K562 (cell line): ENCODE results near the gene PYGB. TPM values are rescaled to one million over a fixed set of nuclear protein-coding genes. Genes with fewer than 3 reads are reported as not detected.

ENCODE experiments used
- ATAC-seq: fragments of 200-7000 bp; cut with Tn5 transposase; 3 replicates; pipeline ENCODE4 v1.9.1; 2020; ENCODE audit warnings: moderate library complexity
- BruUV-seq: library from RNA; stranded (reverse); fragments of 400-500 nt; replicated peaks from 2 replicates; lab custom pipeline; 2021; lab: Mats Ljungman, UMichigan
- CTCF ChIA-PET: fragments of 300-600 bp; formaldehyde crosslinking; extraction: SDS; loops from one replicate; lab custom pipeline; 2021; ENCODE audit warnings: low intra/inter-chr PET ratio; lab: Yijun Ruan, JAX
- POLR2A ChIA-PET: fragments of 300-600, 350-650 bp; sonication (Branson Sonifier 250); formaldehyde crosslinking; extraction: SDS; loops from one replicate; lab custom pipeline; 2021; ENCODE audit warnings: antibody characterized with exemption, inconsistent platforms; lab: Yijun Ruan, JAX
- DNase-seq, 4 experiments: peaks; one replicate each; pipeline versions ENCODE4 v3.0.0 to v3.0.0-alpha.2; 2011 to 2018; ENCODE audit warnings: low spot score in 3 of 4, mixed read lengths in 3 of 4; ENCODE audit errors: extremely low read depth in 1 of 4
- FAIRE-seq: peaks from 2 replicates; lab custom pipeline; 2011; peaks lifted over from hg19 to GRCh38; lab: Jason Lieb, UNC
- H2AFZ ChIP-seq: 2 replicates; pipeline ENCODE4 v1.6.0; 2011; ENCODE audit warnings: low read depth, low read length, control low read depth, inconsistent platforms
- H3K27ac ChIP-seq: fragments of 200-600 bp; 3 replicates; pipeline ENCODE4 v1.8.0; 2011; ENCODE audit warnings: low read depth, mild to moderate bottlenecking, control low read depth, inconsistent platforms, low read length, moderate library complexity, mixed read lengths; ENCODE audit errors: extremely low read depth
- H3K27me3 ChIP-seq, 2 experiments: fragments of 300-600 bp in 1 of 2; 2 replicates in 1 of 2; 3 replicates in 1 of 2; pipeline versions ENCODE4 v1.6.0 to v1.8.0; 2011; ENCODE audit warnings: inconsistent platforms in 2 of 2, low read length in 2 of 2, mild to moderate bottlenecking in 1 of 2, mixed read lengths in 1 of 2, moderate library complexity in 1 of 2; ENCODE audit not compliant: control insufficient read depth in 2 of 2, insufficient read depth in 2 of 2
- H3K36me3 ChIP-seq: fragments of 300-600 bp; 3 replicates; pipeline ENCODE4 v1.8.0; 2011; ENCODE audit warnings: mild to moderate bottlenecking, low read length, inconsistent platforms; ENCODE audit not compliant: control insufficient read depth, insufficient read depth
- H3K4me1 ChIP-seq, 2 experiments: fragments of 200-600 bp in 1 of 2; replicated peaks in 1 of 2; 2 replicates in 1 of 2; 3 replicates in 1 of 2; pipeline versions ENCODE4 v1.5.1 to v1.8.0; 2011; ENCODE audit warnings: inconsistent platforms in 2 of 2, low read length in 2 of 2, mild to moderate bottlenecking in 1 of 2, mixed read lengths in 1 of 2, moderate library complexity in 1 of 2; ENCODE audit not compliant: control insufficient read depth in 2 of 2, insufficient read depth in 2 of 2
- H3K4me2 ChIP-seq: 2 replicates; pipeline ENCODE4 v1.6.1; 2011; ENCODE audit warnings: low read length, control low read depth, inconsistent platforms, mixed read lengths; ENCODE audit not compliant: insufficient read depth
- H3K4me3 ChIP-seq: fragments of 200-600 bp; sonication (generic), shearing (Covaris generic); 2 replicates; pipeline ENCODE4 v1.5.1; 2016; ENCODE audit warnings: control low read depth, inconsistent platforms
- H3K79me2 ChIP-seq: fragments of 200-600 bp; 3 replicates; pipeline ENCODE4 v1.8.0; 2011; ENCODE audit warnings: low read length, inconsistent platforms; ENCODE audit not compliant: control insufficient read depth, insufficient read depth
- H3K9ac ChIP-seq, 2 experiments: 2 replicates each; pipeline versions ENCODE4 v1.6.0 to v1.6.1; 2011; ENCODE audit warnings: low read depth in 2 of 2, low read length in 2 of 2, control low read depth in 1 of 2, inconsistent platforms in 1 of 2, mild to moderate bottlenecking in 1 of 2, mixed read lengths in 1 of 2; ENCODE audit not compliant: insufficient read depth in 1 of 2
- H3K9me1 ChIP-seq: one replicate; pipeline ENCODE4 v1.6.0; 2011; ENCODE audit warnings: inconsistent platforms, mild to moderate bottlenecking, low read length, moderate library complexity; ENCODE audit not compliant: control insufficient read depth, insufficient read depth
- H3K9me3 ChIP-seq: replicated peaks from 2 replicates; pipeline ENCODE4 v1.5.1; 2011; ENCODE audit warnings: low read depth, low read length, inconsistent platforms; ENCODE audit not compliant: control insufficient read depth, insufficient read depth
- H4K20me1 ChIP-seq: replicated peaks from 2 replicates; pipeline ENCODE4 v1.6.1; 2011; ENCODE audit warnings: low read length, inconsistent platforms, mixed read lengths; ENCODE audit not compliant: control insufficient read depth, insufficient read depth
- AFF1 ChIP-seq, 2 experiments: fragments of 450-650 bp; IDR thresholded peaks; 2 replicates each; pipeline ENCODE4 v1.6.1; 2018; ENCODE audit warnings: mild to moderate bottlenecking in 2 of 2, low read depth in 1 of 2; ENCODE audit not compliant: partially characterized antibody in 2 of 2
- CREB5 ChIP-seq: fragments of 250-450 bp; sonication (Bioruptor Pico); IDR thresholded peaks from 2 replicates; pipeline ENCODE4 v1.5.0; 2020; ENCODE audit warnings: mild to moderate bottlenecking
- E2F8 ChIP-seq: fragments of 450-650 bp; IDR thresholded peaks from 2 replicates; pipeline ENCODE4 v1.7.1; 2018; ENCODE audit warnings: mild to moderate bottlenecking, low read depth; ENCODE audit not compliant: partially characterized antibody
- FOSL1 ChIP-seq: fragments of 200-800 bp; sonication (Bioruptor generic); conservative IDR thresholded peaks from 2 replicates; pipeline ENCODE4 v1.6.1; 2016; ENCODE audit warnings: missing genetic modification characterization, missing compliant biosample characterization
- LARP7 ChIP-seq: fragments of 450-650 bp; IDR thresholded peaks from 2 replicates; pipeline ENCODE4 v1.6.1; 2016
- SP2 ChIP-seq: IDR thresholded peaks from 2 replicates; pipeline ENCODE4 v1.6.1; 2011; ENCODE audit warnings: mild to moderate bottlenecking, low read depth, low read length, moderate library complexity; ENCODE audit not compliant: poor library complexity, severe bottlenecking; ENCODE audit errors: extremely low read depth
- TAF7 ChIP-seq: fragments of 450-650 bp; IDR thresholded peaks from 2 replicates; pipeline ENCODE4 v1.6.1; 2016; ENCODE audit warnings: missing genetic modification characterization, missing compliant biosample characterization
- TFAP4 ChIP-seq: sonication (generic); formaldehyde crosslinking; IDR thresholded peaks from 2 replicates; pipeline ENCODE4 v1.8.0; 2022; ENCODE audit warnings: missing genetic modification reagents, mild to moderate bottlenecking, moderate library complexity, borderline replicate concordance
- ZBED1 ChIP-seq: IDR thresholded peaks from 2 replicates; pipeline ENCODE4 v1.6.1; 2014
- ZNF57 ChIP-seq: fragments of 450-650 bp; formaldehyde crosslinking; IDR thresholded peaks from 2 replicates; pipeline ENCODE4 v1.4.0; 2020; ENCODE audit warnings: mild to moderate bottlenecking, moderate library complexity
- ZSCAN32 ChIP-seq: fragments of 450-650 bp; formaldehyde crosslinking; IDR thresholded peaks from 2 replicates; pipeline ENCODE4 v1.4.0; 2020; ENCODE audit warnings: mild to moderate bottlenecking, moderate library complexity
- ZZZ3 ChIP-seq: fragments of 450-650 bp; IDR thresholded peaks from 2 replicates; pipeline ENCODE4 v1.6.1; 2016; ENCODE audit warnings: antibody characterized with exemption, mild to moderate bottlenecking, moderate library complexity
- WGBS: fragments of 100-300 bp; shearing (Covaris generic); methylation state at CpG from one replicate; pipeline ENCODE4 v1.1.6; 2016; ENCODE audit warnings: low coverage, mixed read lengths; ENCODE audit not compliant: insufficient coverage; ENCODE audit errors: missing lambda C conversion rate; 5-methylcytosine and 5-hydroxymethylcytosine counted together
- in situ Hi-C: fragments of 300-500 bp; cut with MboI; formaldehyde crosslinking; loops from 4 replicates; pipeline ENCODE4 v1.15.0; 2018; ENCODE audit warnings: inconsistent platforms, mixed read lengths
- intact Hi-C: fragments of 100-400 bp; cut with micrococcal nuclease; formaldehyde crosslinking; loops from 2 replicates; pipeline ENCODE4 v1.14.2; 2022
- polyA plus RNA-seq, 8 experiments: library from polyadenylated mRNA; depleted of rRNA in 4 of 8; stranded (reverse) in 5 of 8; unstranded in 3 of 8; fragments of >200 nt; fragmentation: Nextera tagmentation in 2 of 8; fragmentation: Illumina TruSeq in 1 of 8; extraction: Ambion mirVana in 2 of 8; extraction: Trizol in 1 of 8; gene quantifications; 2 replicates each; pipeline versions ENCODE4 v1.2.1 to v1.2.3, GENCODE V29; 2011 to 2014; ENCODE audit warnings: inconsistent platforms in 1 of 8, missing spikeins in 1 of 8
- total RNA-seq, 7 experiments: library from RNA; depleted of rRNA in 6 of 7; stranded (reverse); fragments of >200 nt in 6 of 7; fragmentation: Illumina TruSeq in 2 of 7; extraction: Trizol in 2 of 7; gene quantifications; 2 replicates each; pipeline versions ENCODE4 v1.2.1 to v1.2.3, GENCODE V29; 2011 to 2021; ENCODE audit warnings: low replicate concordance in 1 of 7

PYGB gene
- total and polyA plus RNA-seq, 9 of the 15 experiments (the other 6 are each of a cell fraction or from before 2014, with no cell fraction given): 0.34 to 18.0 (median 9.8) TPM

- Histone ChIP-seq H3K9me3 (no peaks in the 10 kb centered on the region), H3K79me2 (no peaks in the 10 kb centered on the region), H3K27ac (no peak overlapping the region), H4K20me1 (no peaks in the 10 kb centered on the region; the same call in 1 of the 2 replicates), H3K4me3 (no peak overlapping the region)
- 59% methylated on average over 7 of the region's 11 CpGs for WGBS
- no TSS peak for BruUV-seq
- TF ChIP-seq ZNF57 (CRISPR knock-in tag): no peak
- no peak for TF ChIP-seq AFF1 (IDR thresholded peaks at IDR 0.05; ENCODE audit: low read depth in 1 of 2, partially characterized antibody in 2 of 2)
- no peak for TF ChIP-seq SP2
- TF ChIP-seq CREB5 (CRISPR knock-in tag): no peak
- no peak for TF ChIP-seq ZZZ3
- TF ChIP-seq TAF7: no peak
- TF ChIP-seq E2F8: no peak
- TF ChIP-seq TFAP4 (CRISPR knock-in tag): no peak
- TF ChIP-seq FOSL1 (tag): no peak
- TF ChIP-seq ZSCAN32: no peak
- no peak for TF ChIP-seq LARP7
- no peak for TF ChIP-seq ZBED1
- TF ChIP-seq, all 486 proteins: peak for 0
- Histone ChIP-seq H3K4me1 (no peaks in the 10 kb centered on the region; a peak in 2 of 5 replicates), H3K4me2 (no peak overlapping the region), H3K9ac (no peak overlapping the region), H3K9me1 (no peaks in the 10 kb centered on the region), H3K27me3 (no peaks in the 10 kb centered on the region), H2AFZ (no peak overlapping the region), H3K36me3 (peaks cover 14% of the 10 kb centered on the region; the same call in 2 of the 3 replicates)
- intact Hi-C loops: no loop called here
- no peak for ATAC-seq
- in situ Hi-C loops: no loop called here
- DNase-seq: no peak
- FAIRE-seq: no peak
- CTCF ChIA-PET: no interaction called here
- POLR2A ChIA-PET: no interaction called here
These were observed 71.6 kb downstream of the PYGB start for GRCh38 chr20:25319241-25320034.
